HG02852 (cell line): Measurements from ENCODE around the gene ZNF500.
A peak's percentile ranks its signal among the peaks of the same experiment; 100 is the strongest.

ENCODE experiments used
- ATAC-seq: cut with Tn5 transposase; IDR thresholded peaks from one replicate; pipeline ENCODE4 v1.9.1; 2021; ENCODE audit warnings: mild to moderate bottlenecking, moderate library complexity; ENCODE audit not compliant: unreplicated experiment

Gene ZNF500

GRCh38 chr16:4766875-4767628 lies at the start of gene ZNF500:
ZNF500 (minus strand) TSS chr16:4767162; CDS start chr16:4765978, 1,184 bp downstream.
- ATAC-seq, result peak; percentile 80

DNA sequence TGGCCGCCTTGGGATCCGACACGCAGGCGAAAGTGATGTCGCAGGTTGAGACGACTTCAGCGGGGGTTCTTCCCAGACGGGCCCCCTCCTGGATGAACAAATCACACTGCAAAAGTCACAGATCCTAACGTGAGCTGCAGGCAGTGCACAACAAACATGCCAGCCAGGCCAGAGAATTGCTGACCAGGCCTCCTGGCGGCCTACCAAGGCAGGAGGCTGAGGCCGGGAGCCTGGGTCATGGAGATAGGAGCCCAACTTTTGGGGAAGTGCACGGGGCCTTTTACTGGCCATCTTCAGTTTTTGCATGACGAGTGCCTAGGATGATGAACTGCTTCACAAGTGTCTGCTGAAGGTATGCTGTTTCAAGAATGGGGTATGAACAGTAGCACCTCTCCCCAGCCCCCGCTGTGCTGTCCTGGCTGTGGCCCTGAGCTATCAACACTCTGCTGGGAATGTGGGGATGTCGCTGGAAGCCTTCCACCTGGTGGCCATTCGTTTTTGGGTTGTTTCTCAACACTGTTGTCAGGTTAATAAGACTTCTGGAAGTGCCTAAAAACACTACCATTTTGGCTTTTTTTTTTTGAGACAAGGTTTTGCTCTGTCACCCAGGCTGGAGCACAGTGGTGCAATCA lies 47.7 kb upstream of the ZNF500 start:
- no peak for ATAC-seq

GRCh38 chr16:4814046-4814445 lies 47.1 kb upstream of the ZNF500 start:
- no peak for ATAC-seq

- ATAC-seq, result no peak
Measured at GRCh38 chr16:4813251-4814003, 46.5 kb upstream of the ZNF500 start.

- no peak for ATAC-seq
Measured at GRCh38 chr16:4811773-4812172, 44.8 kb upstream of the ZNF500 start.

DNA sequence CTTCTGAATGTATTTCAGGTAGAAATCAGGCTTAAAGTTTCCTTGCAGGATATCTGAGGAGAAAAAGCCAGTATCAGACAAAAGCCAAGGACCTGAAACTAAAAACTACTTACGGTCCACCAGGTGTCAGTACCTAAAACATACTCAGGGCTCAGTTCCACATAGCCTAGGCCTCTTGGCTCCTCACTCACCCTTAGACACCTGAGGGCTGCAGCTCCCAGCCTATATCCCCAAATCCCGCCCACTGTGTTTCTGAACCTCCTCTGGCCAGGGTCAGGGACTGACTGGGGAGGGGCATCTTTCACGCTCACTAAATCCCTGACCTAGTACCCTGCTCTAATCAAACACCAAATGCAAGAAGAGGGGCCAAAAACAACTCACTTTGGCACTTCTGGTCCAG lies 44.3 kb upstream of the ZNF500 start:
- ATAC-seq, result no peak

GRCh38 chr16:4806280-4806679 lies 39.3 kb upstream of the ZNF500 start:
- ATAC-seq, result no peak

DNA sequence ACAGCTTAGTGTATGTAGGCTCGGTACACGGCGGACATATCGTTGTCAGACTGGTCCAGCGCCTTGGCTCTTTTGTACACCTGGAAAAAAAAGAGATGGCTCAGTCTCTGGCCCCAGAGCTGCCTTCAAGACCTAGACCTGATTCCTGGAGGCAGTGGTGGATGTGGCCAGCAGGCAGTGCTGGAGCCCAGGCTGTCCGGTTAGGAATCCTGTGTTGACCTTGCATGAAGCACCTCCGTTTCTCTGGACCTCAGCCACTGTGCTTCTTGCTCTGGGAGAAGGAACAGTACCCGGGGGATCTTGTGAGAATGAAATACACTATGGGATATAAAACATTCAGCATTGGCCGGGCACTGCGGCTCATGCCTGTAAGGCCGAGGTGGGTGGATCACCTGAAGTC lies 38.3 kb upstream of the ZNF500 start:
- no peak for ATAC-seq

- no peak for ATAC-seq
Measured at GRCh38 chr16:4803898-4804762, 37.2 kb upstream of the ZNF500 start.

DNA sequence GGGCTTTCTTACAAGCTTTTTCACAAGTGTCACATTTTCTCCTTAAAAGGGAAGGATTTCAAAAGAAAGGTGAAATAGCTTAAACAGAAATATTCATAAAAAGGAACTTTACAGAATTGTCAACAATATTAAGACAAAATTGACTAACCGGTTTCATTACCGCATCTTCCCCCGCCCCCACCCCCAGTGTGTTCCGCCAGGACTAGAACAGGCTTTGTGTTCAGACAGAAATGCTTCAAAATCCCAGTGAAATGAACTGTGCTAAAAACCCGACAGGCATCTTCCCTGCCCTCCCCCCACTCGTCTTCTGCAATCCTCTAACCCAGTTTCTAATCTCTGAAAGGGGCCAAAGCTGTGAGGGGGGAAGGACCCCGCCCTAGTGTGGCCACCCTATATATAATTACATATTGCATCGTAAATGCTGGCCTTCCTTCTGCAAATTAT lies 36.5 kb upstream of the ZNF500 start:
- no peak for ATAC-seq

DNA sequence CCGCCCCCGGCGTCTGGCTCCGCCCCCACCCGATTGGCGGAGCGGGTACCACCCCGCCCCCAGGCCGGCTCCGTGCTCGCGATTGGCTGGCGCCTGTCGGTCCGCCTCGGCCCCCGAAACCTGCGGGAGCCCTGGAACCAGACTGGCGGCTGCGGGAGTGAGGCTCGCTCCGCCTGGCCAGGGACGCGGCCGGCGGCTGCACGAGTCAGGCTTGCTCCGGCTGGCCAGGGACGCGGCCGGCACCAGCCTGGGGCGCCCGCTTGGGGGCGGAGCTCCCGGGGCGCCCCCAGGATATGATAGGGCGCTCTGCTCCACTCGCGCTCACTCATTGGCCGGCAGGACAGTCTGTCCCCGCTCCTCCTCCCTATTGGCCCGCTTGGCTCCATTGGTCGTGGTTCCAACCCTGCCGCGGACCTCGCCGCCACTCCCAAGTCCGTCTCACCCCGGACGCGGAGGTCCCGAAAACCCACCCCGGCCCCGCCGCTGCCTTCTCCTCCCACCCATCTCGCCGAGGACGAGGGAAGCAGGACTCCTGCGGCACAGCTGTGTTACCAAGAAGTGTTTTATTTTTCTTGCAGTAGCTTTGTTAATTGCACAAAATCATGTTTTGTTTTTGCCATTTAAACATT lies 35.8 kb upstream of the ZNF500 start:
- peak; percentile 93 for ATAC-seq

- peak; percentile 57 for ATAC-seq
Measured at GRCh38 chr16:4801962-4802658, 35.1 kb upstream of the ZNF500 start, which contains the start of gene ROGDI. ROGDI (minus strand) TSS chr16:4802633; CDS start chr16:4802571, 62 bp downstream.

DNA sequence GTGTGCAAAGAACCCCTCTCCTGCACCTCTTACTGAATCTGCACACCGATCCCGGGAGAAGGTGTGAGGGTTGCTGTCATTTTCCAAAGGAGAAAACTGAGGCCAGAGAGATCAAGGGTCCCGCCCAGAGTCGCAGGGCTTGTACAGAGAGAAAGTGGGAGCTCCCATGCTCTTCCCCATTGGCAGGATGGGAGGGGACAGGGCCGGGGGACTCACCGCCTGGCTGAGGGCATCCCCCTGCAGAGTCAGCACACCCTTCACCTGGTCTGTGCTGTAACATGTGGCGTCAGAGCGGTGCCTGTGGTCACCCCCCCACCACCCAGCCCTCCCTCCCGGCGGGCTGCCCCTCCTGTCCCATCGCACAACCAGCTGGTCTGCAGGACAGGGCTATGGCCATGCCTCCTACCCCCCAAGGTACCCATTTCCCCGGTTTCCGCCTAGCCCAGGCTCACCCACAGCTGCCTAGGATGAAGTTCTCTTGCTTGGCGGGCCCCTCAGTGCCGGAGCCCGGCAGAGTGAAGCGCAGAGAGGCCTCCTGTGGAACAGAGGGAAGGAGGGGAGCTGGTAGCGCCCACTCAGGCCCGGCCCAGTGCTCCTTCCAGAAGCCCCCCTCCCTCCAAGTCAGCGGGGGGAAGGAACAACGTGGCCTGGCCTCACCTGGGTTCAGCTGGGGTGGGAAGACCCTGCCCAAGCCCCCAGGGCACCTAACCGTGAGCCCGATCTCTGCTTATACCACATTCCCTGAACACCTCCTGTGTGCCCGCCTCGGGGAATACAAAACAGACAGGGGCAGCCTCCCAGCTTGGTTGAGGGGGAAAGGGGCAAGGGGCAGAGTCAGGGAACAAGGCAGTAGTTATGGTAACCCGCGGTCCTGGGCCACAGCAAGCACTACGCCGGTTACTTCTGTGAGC lies 34.3 kb upstream of the ZNF500 start:
- no peak for ATAC-seq

DNA sequence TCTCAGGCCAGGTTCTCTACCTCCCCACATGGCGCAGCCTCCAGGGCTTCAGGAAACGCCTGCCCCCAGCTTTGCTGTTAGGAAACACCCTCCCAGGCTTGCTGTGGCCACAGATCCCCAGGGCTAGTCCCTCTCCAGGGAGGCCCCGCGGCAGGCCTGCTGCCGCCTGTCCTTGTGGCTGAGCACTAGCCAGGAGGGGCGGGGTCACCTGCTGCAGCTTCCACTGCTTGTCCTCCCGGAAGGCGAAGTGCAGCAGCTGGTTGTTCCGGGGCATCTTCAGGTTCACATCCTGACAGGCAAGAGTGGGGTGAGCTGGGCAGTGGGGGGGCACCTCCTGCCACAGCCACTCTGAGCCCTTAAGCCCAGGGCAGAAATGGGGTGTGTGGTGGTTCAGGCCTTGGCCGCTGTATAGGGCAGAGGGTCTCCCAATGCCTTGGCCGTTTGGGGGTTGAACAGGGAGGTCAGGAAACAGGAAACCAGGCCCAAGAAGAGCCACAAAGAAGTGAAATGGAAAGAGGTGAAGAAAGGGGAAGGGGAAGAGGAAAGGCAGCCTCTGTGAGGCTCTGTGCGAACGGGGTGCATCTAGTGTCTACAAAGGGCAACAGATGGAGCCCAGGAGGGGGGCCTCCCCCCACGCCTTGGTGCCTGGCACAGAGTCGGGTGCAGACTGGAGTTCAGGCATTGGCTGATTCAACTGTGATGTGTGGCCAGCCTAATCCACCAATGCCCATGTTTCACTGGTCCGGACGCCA lies 33.5 kb upstream of the ZNF500 start:
- no peak for ATAC-seq

DNA sequence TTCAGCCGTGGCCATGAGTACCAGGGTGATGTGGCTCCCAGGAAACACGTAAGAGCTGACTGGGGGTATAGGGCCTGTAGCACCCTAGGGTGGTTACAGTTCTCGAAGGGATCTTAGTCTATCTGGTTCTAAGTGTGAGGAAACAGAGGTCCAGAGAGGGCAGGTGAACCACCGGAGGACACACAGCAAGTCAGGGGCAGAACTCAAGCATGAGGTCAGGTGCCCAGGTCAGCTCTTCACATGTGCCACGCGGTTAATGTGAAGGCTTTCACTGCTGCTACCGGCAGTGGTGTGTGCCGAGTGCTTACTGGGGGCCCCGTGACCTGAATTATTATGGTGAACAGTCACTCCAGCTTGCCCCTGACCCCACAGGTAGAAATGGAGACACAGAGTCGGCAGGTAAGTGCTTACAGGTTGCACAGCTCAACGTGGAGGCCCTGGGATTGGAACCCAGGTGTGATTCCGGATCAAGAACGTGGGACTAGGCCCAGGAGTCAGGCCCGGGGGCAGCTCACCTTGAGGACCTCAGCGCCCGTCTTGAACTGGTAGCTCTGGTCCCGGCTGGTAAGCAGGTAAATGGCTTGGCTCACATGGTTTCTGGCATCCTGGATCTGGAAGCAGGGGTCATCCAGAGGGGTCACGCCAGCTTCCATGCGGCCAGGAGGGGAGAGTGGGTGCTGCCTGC lies 32.4 kb upstream of the ZNF500 start:
- ATAC-seq, result no peak

- no peak for ATAC-seq
Measured at GRCh38 chr16:4798456-4798855, 31.5 kb upstream of the ZNF500 start.

- no peak for ATAC-seq
Measured at GRCh38 chr16:4797805-4798252, 30.9 kb upstream of the ZNF500 start.
